Spinal cord (tissue), 10 donors: Measurements from ENCODE around the gene ZBED6. TPM values are rescaled to one million over a fixed set of nuclear protein-coding genes. Genes with fewer than 3 reads are reported as not detected.
"Not testable (repeated sequence)": the region's sequence is repeated elsewhere in the genome, so short reads cannot be mapped to it uniquely, and the experiment has no call there.

Experiments used
- DNase-seq, 6 donors: peaks; one replicate each; pipeline versions ENCODE4 v3.0.0 to v3.0.0-alpha.2; 2013 to 2015; ENCODE audit warnings: low spot score in 6 of 6, low read depth in 4 of 6
- H3K27ac ChIP-seq: one replicate; pipeline ENCODE4 v1.5.1; 2013; ENCODE audit warnings: low read depth, low read length, control low read depth
- H3K27me3 ChIP-seq: one replicate; pipeline ENCODE4 v1.6.1; 2013; ENCODE audit warnings: low read length; ENCODE audit not compliant: control insufficient read depth, insufficient read depth
- H3K36me3 ChIP-seq: one replicate; pipeline ENCODE4 v1.6.1; 2013; ENCODE audit warnings: low read length; ENCODE audit not compliant: control insufficient read depth, insufficient read depth
- H3K4me1 ChIP-seq: one replicate; pipeline ENCODE4 v1.6.1; 2013; ENCODE audit warnings: low read length; ENCODE audit not compliant: control insufficient read depth, insufficient read depth
- H3K4me3 ChIP-seq: one replicate; pipeline ENCODE4 v1.5.1; 2013; ENCODE audit warnings: low read depth, low read length, control low read depth
- H3K9me3 ChIP-seq: one replicate; pipeline ENCODE4 v1.6.1; 2013; ENCODE audit warnings: low read length; ENCODE audit not compliant: control insufficient read depth, insufficient read depth
- WGBS: methylation state at CpG from one replicate; pipeline ENCODE4 v1.1.5; 2013; ENCODE audit warnings: missing lambda C conversion rate; ENCODE audit not compliant: insufficient coverage; 5-methylcytosine and 5-hydroxymethylcytosine counted together
- long read RNA-seq, 4 donors: transcript quantifications; one replicate each; lab custom pipeline, GENCODE V29; 2026
- polyA plus RNA-seq, 2 donors: library from polyadenylated mRNA; unstranded; fragments of 120-200 nt; gene quantifications; one replicate each; pipeline ENCODE4 v1.2.1, GENCODE V29; 2013; ENCODE audit not compliant: insufficient read length in 2 of 2
- total RNA-seq, 2 donors: library from RNA; depleted of rRNA in 1 of 2; stranded (reverse); fragments of 120-200 nt in 1 of 2; fragments of >200 nt in 1 of 2; gene quantifications; one replicate each; pipeline versions ENCODE4 v1.2.3 to v1.2.4, GENCODE V29; 2013 to 2014
- donor health status: healthy.

ZBED6 gene, protein sequence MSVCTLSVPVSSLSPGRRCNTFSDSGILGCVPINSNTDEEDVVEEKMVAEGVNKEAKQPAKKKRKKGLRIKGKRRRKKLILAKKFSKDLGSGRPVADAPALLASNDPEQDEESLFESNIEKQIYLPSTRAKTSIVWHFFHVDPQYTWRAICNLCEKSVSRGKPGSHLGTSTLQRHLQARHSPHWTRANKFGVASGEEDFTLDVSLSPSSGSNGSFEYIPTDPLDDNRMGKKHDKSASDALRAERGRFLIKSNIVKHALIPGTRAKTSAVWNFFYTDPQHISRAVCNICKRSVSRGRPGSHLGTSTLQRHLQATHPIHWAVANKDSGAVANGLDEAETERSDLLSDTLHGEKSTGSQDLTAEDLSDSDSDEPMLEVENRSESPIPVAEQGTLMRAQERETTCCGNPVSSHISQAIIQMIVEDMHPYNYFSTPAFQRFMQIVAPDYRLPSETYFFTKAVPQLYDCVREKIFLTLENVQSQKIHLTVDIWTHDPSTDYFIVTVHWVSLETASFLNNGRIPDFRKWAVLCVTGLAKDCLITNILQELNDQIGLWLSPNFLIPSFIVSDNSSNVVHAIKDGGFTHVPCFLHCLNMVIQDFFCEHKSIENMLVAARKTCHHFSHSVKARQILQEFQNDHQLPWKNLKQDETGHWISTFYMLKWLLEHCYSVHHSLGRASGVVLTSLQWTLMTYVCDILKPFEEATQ (N-terminal part only)
- total RNA-seq (10 to 100 TPM; 17.7 to 29.1 TPM), polyA plus RNA-seq (1 to 10 TPM; 3.1 to 9.4 TPM)
- long read RNA-seq, donor 1, full-length matches to known transcripts, result 4 of 4 reads
- long read RNA-seq, donor 1, partial matches to known transcripts, result 0 of 4 reads
- long read RNA-seq, donor 1, other reads (novel, unspliced or antisense), result 0 of 4 reads
- long read RNA-seq, donor 2, result 0 reads
- long read RNA-seq, donor 3, full-length matches to known transcripts, result 1 of 1 reads
- long read RNA-seq, donor 3, partial matches to known transcripts, result 0 of 1 reads
- long read RNA-seq, donor 3, other reads (novel, unspliced or antisense), result 0 of 1 reads
- long read RNA-seq, donor 4, full-length matches to known transcripts, result 2 of 2 reads
- long read RNA-seq, donor 4, partial matches to known transcripts, result 0 of 2 reads
- long read RNA-seq, donor 4, other reads (novel, unspliced or antisense), result 0 of 2 reads

DNA sequence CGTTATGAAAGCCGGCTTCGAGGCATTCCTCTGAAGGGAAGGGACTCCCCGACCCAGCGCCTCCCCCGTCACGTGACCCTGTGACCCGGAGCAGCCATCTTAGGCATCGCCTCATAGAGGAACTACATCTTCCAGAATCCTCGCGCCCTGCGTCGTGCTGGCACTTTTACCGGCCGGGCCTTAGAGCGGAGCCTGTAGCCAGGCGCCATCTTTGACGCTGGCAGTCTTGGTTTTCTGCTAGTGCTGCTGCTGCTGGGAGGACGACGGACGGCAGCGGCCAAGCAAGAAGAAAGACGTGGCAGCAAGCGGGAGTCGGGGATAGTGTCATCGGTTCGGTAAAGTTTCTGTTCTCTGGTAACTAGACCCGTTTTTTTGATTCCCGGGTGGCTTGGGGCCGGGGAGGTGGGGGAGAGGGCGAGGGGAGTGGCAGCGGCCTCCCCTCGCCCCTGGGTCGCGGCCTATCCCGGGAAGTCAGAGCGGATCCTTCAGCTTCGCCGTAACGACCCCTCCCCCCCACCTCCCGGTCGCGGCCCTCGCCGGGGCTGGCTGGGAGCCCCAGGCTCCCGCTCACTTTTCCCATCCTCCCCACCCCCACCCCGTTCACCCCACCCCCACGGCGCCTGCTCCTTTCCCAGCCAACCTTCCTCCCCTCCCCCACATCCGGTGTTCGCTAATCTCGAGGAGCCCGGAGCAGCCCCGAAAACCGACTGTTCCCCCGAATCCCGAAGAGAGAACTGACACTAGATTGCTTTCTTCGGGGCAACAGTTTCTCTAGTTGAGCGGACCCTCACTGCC is at the start of gene ZBED6, which contains the start of gene ZC3H11A:
Gene ZBED6 (plus strand): TSS at position 183 of the 795 bp plus-strand sequence. CDS start 1,900 bp downstream, outside the sequence.
Gene ZC3H11A (plus strand): TSS at position 183 of the 795 bp plus-strand sequence. CDS start 21,448 bp downstream, outside the sequence.
- peak within 1 kb of the TSS; percentile 91 for H3K4me3 ChIP-seq
- WGBS, result under 1% methylated on average over 47 of the region's 59 CpGs
- H3K27ac ChIP-seq, result peak within 1 kb of the TSS; percentile 94
- no peaks in the 10 kb centered on the region for H3K36me3 ChIP-seq
- DNase-seq, result peak; percentile 88 to 100 (median 94)
- H3K9me3 ChIP-seq, result no peaks in the 10 kb centered on the region
- peaks cover 8% of the 10 kb centered on the region for H3K4me1 ChIP-seq
- no peaks in the 10 kb centered on the region for H3K27me3 ChIP-seq

DNA sequence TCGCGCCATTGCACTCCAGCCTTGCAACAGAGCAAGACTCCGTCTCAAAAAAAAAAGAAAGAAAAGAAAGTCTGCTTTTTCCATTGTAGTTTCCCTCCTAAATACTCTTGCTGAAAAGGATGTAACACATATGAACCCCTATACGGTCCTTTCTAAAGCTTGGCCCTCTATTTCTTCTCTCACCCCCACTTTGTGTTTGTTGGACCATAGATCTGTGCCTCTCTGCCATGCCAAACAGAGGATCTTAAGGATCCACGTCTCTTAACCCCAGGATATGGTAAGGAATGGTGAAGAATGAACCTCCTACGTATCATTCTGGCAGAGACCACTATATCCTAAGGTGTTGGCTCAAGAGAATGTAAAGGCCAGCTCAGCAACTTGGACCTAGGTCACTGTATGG is 49.1 kb upstream of the ZBED6 start:
- Histone ChIP-seq H3K27me3 (no peaks in the 10 kb centered on the region), H3K4me1 (peaks cover 5% of the 10 kb centered on the region), H3K27ac (no peak overlapping the region), H3K4me3 (no peak overlapping the region), H3K9me3 (peaks cover 2% of the 10 kb centered on the region), H3K36me3 (no peaks in the 10 kb centered on the region)
- no peak for DNase-seq
- WGBS, result 96% methylated on average over 3 of the region's 6 CpGs

DNA sequence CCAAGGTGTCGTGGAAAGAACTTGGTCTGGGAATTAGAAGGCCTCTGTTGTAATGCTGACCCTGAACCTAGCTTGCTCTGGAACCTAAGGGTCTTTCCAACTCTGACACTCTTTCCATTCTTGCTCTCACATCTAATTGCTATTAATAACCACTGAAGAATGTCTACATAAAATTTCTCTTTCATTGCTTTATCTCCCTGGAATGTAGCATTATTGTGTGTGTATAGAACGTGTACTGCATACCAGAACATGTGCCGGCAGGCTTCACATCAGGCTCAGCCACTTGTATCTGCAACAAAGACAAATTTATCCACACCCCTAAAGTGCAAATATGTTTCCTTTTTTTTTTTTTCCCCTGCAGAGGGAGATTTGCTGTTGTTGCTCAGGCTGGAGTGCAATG is 44.4 kb upstream of the ZBED6 start:
- H3K4me1 ChIP-seq, result no peaks in the 10 kb centered on the region
- DNase-seq, result no peak
- no peaks in the 10 kb centered on the region for H3K36me3 ChIP-seq
- H3K27ac ChIP-seq, result no peak overlapping the region
- peaks cover 2% of the 10 kb centered on the region for H3K9me3 ChIP-seq
- H3K27me3 ChIP-seq, result no peaks in the 10 kb centered on the region
- WGBS, result 100% methylated on average over 1 of the region's 3 CpGs
- H3K4me3 ChIP-seq, result no peak overlapping the region

DNA sequence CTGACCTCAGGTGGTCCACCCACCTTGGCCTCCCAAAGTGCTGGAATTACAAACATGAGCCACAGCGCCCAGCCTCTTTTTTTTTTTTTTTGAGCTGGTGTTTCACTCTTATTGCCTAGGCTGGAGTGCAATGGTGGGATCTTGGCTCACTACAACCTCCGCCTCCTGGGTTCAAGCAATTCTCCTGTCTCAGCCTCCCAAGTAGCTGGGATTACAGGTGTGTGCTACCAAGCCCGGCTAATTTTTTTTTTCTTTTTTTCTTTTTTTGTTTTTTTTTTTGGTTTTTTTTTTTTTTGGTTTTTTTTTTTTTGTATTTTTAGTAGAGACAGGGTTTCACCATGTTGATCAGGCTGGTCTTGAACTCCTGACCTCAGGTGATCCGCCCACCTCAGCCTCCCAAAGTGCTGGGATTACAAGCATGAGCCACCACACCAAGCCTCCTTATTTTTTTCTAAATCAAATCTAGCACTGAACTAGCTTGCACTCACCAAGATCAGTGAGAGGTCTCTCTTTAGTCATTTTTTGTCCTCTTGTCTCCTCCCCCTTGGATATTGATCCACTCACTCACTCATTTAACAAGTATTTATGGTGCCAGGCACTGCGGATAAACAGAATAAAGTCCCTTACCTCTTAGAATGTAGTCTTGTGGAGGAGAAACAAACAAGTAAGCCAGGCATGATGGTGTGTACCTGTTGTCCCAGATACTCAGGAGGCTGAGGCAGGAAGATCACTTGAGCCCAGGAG is 43.6 kb upstream of the ZBED6 start:
- not testable (repeated sequence) for H3K4me3 ChIP-seq, H3K36me3 ChIP-seq, H3K27ac ChIP-seq, DNase-seq, H3K4me1 ChIP-seq, H3K27me3 ChIP-seq, H3K9me3 ChIP-seq
- WGBS, result no CpG with 5 or more reads among the region's 5 CpGs

DNA sequence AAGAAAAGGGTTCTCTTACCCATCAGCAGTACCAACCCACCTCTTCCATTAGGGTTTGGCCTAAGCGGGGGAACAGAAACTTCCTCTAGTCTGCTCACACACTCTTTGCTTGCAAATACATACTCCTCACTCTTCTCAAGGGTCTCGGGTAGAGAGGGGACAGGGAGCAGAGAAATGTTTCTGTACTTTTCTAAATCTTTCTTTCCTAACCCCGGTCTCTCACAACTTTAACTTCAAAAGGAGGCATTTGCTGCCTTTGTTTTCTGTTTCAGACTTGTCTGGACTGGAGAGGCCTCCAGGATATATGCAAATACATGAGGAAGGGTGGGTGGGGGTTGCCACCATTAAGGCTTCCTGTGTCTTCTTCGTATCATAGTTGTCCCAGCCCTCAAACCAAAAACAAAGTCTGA is 41.0 kb upstream of the ZBED6 start:
- H3K27me3 ChIP-seq, result no peaks in the 10 kb centered on the region
- peaks cover 2% of the 10 kb centered on the region for H3K4me1 ChIP-seq
- H3K36me3 ChIP-seq, result no peaks in the 10 kb centered on the region
- H3K9me3 ChIP-seq, result no peaks in the 10 kb centered on the region
- H3K27ac ChIP-seq, result no peak overlapping the region
- no peak overlapping the region for H3K4me3 ChIP-seq
- WGBS, result no CpG with 5 or more reads among the region's 4 CpGs
- DNase-seq, result no peak

DNA sequence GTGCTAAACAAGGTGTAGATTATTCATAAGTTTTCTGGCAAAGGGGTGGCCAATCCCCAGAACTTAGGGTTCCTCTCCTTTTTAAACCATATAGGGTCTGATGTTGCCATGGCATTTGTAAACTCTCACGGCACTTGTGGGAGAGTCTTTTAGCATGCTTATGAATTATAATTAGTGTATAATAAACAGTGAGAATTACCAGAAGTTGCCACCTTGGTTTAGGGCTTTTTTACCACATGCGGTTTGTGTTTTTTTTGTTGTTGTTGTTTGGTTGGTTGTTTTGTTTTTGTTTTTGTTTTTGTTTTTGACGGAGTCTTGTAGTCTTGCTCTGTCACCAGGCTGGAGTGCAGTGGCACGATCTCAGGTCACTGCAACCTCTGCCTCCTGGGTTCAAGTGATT is 39.4 kb upstream of the ZBED6 start:
- H3K27ac ChIP-seq, result no peak overlapping the region
- no peaks in the 10 kb centered on the region for H3K27me3 ChIP-seq
- no peaks in the 10 kb centered on the region for H3K36me3 ChIP-seq
- H3K4me3 ChIP-seq, result no peak overlapping the region
- H3K4me1 ChIP-seq, result peaks cover 4% of the 10 kb centered on the region
- 97% methylated on average over 3 of the region's 4 CpGs for WGBS
- no peaks in the 10 kb centered on the region for H3K9me3 ChIP-seq
- no peak for DNase-seq

DNA sequence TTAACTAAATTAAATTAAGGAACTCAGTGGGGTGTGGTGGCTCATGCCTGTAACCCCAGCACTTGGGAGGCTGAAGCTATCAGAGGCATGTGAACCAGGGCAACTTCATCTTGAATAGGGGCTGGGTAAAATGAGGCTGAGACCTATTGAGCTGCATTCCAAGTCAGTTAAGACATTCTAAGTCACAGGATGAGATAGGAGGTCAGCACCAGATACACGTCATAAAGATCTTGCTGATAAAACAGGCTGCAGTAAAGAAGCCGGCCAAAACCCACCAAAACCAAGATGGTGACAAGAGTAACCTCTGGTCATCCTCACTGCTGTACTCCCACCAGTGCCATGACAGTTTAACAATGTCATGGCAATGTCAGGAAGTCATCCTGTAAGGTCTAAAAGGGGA is 36.7 kb upstream of the ZBED6 start:
- DNase-seq, H3K4me3 ChIP-seq, H3K27me3 ChIP-seq, H3K27ac ChIP-seq, H3K9me3 ChIP-seq, H3K36me3 ChIP-seq, H3K4me1 ChIP-seq: not testable (repeated sequence)
- no CpG with 5 or more reads among the region's 2 CpGs for WGBS

DNA sequence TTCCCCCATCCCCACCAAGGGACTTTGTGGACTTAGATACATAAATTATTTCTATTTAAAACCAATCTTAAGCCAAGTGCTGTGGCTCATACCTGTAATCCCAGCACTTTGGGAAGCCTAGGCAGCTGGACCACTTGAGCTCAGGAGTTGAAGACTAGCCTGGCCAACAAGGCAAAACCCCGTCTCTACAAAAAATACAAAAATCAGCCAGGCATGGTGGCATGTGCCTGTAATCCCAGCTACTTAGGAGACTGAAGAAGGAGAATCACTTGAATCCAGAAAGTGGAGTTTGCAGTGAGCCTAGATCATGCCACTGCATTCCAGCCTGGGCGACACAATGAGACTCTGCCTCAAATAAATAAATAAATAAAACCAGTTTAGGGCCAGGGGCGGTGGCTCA is 34.9 kb upstream of the ZBED6 start:
- Histone ChIP-seq H3K27ac (no peak overlapping the region), H3K4me1 (peaks cover 4% of the 10 kb centered on the region), H3K9me3 (no peaks in the 10 kb centered on the region), H3K4me3 (no peak overlapping the region), H3K36me3 (no peaks in the 10 kb centered on the region), H3K27me3 (no peaks in the 10 kb centered on the region)
- DNase-seq, result no peak
- WGBS, result 83% methylated on average over 1 of the region's 3 CpGs
